ENCODE data around the gene RYR1.
"Not testable (repeated sequence)": the region's sequence is repeated elsewhere in the genome, so short reads cannot be mapped to it uniquely, and the experiment has no call there.

Gene RYR1

GRCh38 chr19:38619361-38620174 lies 186.1 kb downstream of the RYR1 start:
- Histone ChIP-seq H3K4me3 (ENCODE audit: low read depth, low read length) (peak overlapping the region; percentile 97), H3K36me3 (peaks cover 44% of the 10 kb centered on the region), H3K4me1 (no peaks in the 10 kb centered on the region), H3K9me3 (no peaks in the 10 kb centered on the region), H3K27me3 (no peaks in the 10 kb centered on the region)
- TF ChIP-seq CTCF (IDR thresholded peaks at IDR 0.05; ENCODE audit: low read depth, low read length): no peak
- no peak for DNase-seq

- no peak overlapping the region for H3K4me3 ChIP-seq (ENCODE audit: low read depth, low read length)
- H3K36me3 ChIP-seq: peaks cover 88% of the 10 kb centered on the region
- H3K27me3 ChIP-seq: no peaks in the 10 kb centered on the region
- no peaks in the 10 kb centered on the region for H3K4me1 ChIP-seq
- no peaks in the 10 kb centered on the region for H3K9me3 ChIP-seq
- no peak for TF ChIP-seq CTCF (IDR thresholded peaks at IDR 0.05; ENCODE audit: low read depth, low read length)
- DNase-seq: no peak
These were observed 191.3 kb downstream of the RYR1 start for GRCh38 chr19:38624822-38625221.

- no peaks in the 10 kb centered on the region for H3K9me3 ChIP-seq
- no peak for TF ChIP-seq CTCF (IDR thresholded peaks at IDR 0.05; ENCODE audit: low read depth, low read length)
- DNase-seq: no peak
- peaks cover 82% of the 10 kb centered on the region for H3K36me3 ChIP-seq
- no peaks in the 10 kb centered on the region for H3K4me1 ChIP-seq
- H3K4me3 ChIP-seq (ENCODE audit: low read depth, low read length): no peak overlapping the region
- H3K27me3 ChIP-seq: no peaks in the 10 kb centered on the region
These were observed 192.9 kb downstream of the RYR1 start for GRCh38 chr19:38626401-38626800.

- TF ChIP-seq CTCF (IDR thresholded peaks at IDR 0.05; ENCODE audit: low read depth, low read length): no peak
- peaks cover 69% of the 10 kb centered on the region for H3K36me3 ChIP-seq
- H3K4me3 ChIP-seq (ENCODE audit: low read depth, low read length): no peak overlapping the region
These were observed 196.1 kb downstream of the RYR1 start for GRCh38 chr19:38629568-38629967.

GRCh38 chr19:38631301-38631700 lies 197.8 kb downstream of the RYR1 start:
- not testable (repeated sequence) for H3K4me3 ChIP-seq (ENCODE audit: low read depth, low read length); H3K4me1 ChIP-seq; DNase-seq; H3K27me3 ChIP-seq; H3K9me3 ChIP-seq
- peaks cover 72% of the 10 kb centered on the region for H3K36me3 ChIP-seq

More at GRCh38 chr19:38629568-38629967, 196.1 kb downstream of the RYR1 start:
- DNase-seq: no peak
- Histone ChIP-seq H3K4me1 (no peaks in the 10 kb centered on the region), H3K9me3 (no peaks in the 10 kb centered on the region), H3K27me3 (no peaks in the 10 kb centered on the region)

- not testable (repeated sequence) for H3K9me3 ChIP-seq; H3K4me1 ChIP-seq; DNase-seq; H3K4me3 ChIP-seq (ENCODE audit: low read depth, low read length); H3K27me3 ChIP-seq
- peaks cover 70% of the 10 kb centered on the region for H3K36me3 ChIP-seq
These were observed 198.5 kb downstream of the RYR1 start for GRCh38 chr19:38631811-38632475.
